HG03469 (cell line): ENCODE measurements around the gene SPDYE2.
"Not testable (repeated sequence)": the region's sequence is repeated elsewhere in the genome, so short reads cannot be mapped to it uniquely, and the experiment has no call there.

Experiments
- ATAC-seq: cut with Tn5 transposase; IDR thresholded peaks from one replicate; pipeline ENCODE4 v1.9.1; 2021; ENCODE audit warnings: mild to moderate bottlenecking, moderate library complexity, moderate number of reproducible peaks; ENCODE audit not compliant: unreplicated experiment

SPDYE2 gene

GRCh38 chr7:102599699-102600098 lies 48.7 kb downstream of the SPDYE2 start:
- ATAC-seq = not testable (repeated sequence)

- not testable (repeated sequence) for ATAC-seq
These were observed 51.3 kb downstream of the SPDYE2 start for GRCh38 chr7:102602317-102602716.

GRCh38 chr7:102604431-102605145 lies 53.6 kb downstream of the SPDYE2 start:
- ATAC-seq = not testable (repeated sequence)

- not testable (repeated sequence) for ATAC-seq
These were observed 55.8 kb downstream of the SPDYE2 start for GRCh38 chr7:102606848-102607247.

- ATAC-seq = not testable (repeated sequence)
These were observed 58.7 kb downstream of the SPDYE2 start for GRCh38 chr7:102609734-102610133.

- ATAC-seq = not testable (repeated sequence)
These were observed 59.4 kb downstream of the SPDYE2 start for GRCh38 chr7:102610441-102610840.

- ATAC-seq = not testable (repeated sequence)
These were observed 60.1 kb downstream of the SPDYE2 start for GRCh38 chr7:102611013-102611674.

GRCh38 chr7:102611675-102612325 lies 60.8 kb downstream of the SPDYE2 start:
- not testable (repeated sequence) for ATAC-seq
